Esophagus muscularis mucosa (tissue), 4 donors: Measurements from ENCODE around the gene SH3PXD2A.

Experiments used
- EP300 ChIP-seq: sonication (generic); formaldehyde crosslinking; IDR thresholded peaks from one replicate; pipeline ENCODE4 v1.6.1; 2017; ENCODE audit warnings: antibody characterized with exemption
- POLR2A ChIP-seq: fragments of 450-650 bp; IDR thresholded peaks from one replicate; pipeline ENCODE4 v1.6.1; 2017; ENCODE audit warnings: antibody characterized with exemption, moderate library complexity, mild to moderate bottlenecking, low read depth
- TF ChIP-seq, protein P1 (sequence below), 3 experiments: fragments of 200-600 bp in 2 of 3; fragments of 450-650 bp in 1 of 3; sonication (generic) in 2 of 3; IDR thresholded peaks; one replicate each; pipeline ENCODE4 v1.5.1; 2017 to 2019; ENCODE audit warnings: antibody characterized with exemption in 3 of 3, mild to moderate bottlenecking in 2 of 3, moderate library complexity in 1 of 3

GRCh38 chr10:103746598-103746997, 108.8 kb downstream of the SH3PXD2A start:
- TF ChIP-seq, protein P1, sequence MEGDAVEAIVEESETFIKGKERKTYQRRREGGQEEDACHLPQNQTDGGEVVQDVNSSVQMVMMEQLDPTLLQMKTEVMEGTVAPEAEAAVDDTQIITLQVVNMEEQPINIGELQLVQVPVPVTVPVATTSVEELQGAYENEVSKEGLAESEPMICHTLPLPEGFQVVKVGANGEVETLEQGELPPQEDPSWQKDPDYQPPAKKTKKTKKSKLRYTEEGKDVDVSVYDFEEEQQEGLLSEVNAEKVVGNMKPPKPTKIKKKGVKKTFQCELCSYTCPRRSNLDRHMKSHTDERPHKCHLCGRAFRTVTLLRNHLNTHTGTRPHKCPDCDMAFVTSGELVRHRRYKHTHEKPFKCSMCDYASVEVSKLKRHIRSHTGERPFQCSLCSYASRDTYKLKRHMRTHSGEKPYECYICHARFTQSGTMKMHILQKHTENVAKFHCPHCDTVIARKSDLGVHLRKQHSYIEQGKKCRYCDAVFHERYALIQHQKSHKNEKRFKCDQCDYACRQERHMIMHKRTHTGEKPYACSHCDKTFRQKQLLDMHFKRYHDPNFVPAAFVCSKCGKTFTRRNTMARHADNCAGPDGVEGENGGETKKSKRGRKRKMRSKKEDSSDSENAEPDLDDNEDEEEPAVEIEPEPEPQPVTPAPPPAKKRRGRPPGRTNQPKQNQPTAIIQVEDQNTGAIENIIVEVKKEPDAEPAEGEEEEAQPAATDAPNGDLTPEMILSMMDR (IDR thresholded peaks at IDR 0.05) = no peak
- TF ChIP-seq EP300 (no peak), POLR2A (no peak)
